NCI-H1092 treated with DMSO at 0.1 percent for 48 hours (cell line): ENCODE data around the gene RPL36A.

Experiments
- DNase-seq: peaks from one replicate; lab custom pipeline; 2025; lab: John Stamatoyannopoulos, UW

Gene RPL36A

DNA sequence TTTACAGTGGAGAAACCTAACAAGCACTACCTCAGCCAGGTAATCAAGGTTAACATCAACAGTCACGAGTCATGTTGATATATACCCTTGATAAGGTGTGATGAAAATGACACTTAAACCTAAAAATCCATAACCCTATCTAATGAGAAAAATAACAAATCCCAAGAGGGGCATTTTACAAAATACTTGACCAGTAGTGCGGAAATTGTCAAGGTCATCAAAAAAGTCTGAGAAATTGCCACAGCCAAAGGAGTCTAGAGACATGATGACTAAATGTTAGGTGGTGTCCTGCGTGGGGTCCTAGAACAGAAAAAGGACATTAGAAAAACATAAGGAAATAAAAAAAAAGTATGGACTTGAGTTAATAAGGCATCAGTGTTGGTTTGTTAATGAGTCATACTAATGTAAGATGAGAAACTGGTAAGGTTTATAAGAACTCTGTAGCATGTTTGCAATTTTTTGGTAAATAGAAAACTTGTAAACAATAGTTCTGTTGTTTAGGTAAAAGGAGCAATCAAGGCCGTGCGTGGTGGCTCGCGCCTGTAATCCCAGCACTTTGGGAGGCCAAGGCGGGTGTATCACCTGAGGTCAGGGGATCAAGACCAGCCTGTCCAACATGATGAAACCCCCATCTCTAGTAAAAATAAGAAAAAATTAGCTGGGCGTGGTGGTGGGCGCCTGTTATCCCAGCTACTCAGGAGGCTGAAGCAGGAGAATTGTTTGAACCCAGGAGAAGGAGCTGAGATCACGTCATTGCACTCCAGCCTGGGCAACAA, 2.9 kb downstream of the RPL36A start:
- no peak for DNase-seq

DNA sequence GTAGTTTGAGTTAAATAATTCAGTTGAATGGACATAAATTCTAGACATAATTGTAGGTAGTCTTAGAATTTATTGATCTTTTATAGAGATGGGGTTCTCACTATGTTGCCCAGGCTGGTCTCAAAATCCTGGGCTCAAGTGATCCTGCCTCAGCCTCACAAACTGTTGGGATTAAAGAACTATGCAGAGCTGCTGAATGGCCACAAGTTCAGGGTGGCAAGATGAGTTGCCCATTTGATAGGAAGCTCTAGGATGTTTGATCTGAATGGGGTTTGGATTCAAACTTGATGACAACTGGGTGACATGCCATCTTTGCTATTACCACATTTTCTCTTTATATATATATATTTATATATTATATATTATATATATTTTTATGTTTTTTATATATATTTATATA, 3.6 kb downstream of the RPL36A start:
- DNase-seq: no peak

DNA sequence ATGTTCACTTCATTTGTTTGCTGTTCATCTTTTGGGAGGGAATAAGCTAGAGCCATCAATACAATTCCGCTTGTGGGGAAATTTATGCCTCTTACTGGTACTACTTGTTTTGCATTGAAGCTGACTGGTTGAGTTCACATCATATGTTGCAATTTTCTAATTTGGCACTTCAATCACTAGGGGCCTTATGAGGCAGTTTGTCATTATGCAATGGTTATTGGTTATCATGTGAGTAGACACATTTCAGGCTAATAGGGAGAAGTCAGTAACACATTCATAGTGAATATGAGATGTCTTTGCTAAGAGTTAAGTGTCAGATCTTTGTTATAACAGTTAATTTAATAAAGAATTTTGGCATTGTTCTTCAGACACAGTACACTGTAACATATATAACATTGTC, 5.0 kb downstream of the RPL36A start:
- DNase-seq: no peak

DNA sequence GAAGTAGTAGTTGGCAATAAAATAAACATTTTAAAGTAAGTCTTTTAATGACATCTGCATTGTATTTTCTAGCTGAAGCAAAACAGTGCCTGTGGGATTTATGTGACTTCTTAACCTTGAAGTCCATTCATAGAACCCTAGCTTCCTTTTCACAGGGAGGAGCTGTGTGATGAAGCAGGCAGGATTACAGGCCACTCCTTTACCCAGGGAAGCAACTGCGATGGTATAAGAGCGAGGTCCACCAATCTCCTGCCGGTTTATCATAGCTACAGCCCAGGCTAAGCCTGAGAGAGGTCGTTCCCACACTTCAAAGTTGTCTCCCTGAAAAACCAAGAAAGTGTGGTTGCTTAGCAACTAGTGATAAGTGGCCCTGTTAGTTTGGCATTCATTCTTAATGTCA, 7.0 kb downstream of the RPL36A start:
- DNase-seq: no peak

DNA sequence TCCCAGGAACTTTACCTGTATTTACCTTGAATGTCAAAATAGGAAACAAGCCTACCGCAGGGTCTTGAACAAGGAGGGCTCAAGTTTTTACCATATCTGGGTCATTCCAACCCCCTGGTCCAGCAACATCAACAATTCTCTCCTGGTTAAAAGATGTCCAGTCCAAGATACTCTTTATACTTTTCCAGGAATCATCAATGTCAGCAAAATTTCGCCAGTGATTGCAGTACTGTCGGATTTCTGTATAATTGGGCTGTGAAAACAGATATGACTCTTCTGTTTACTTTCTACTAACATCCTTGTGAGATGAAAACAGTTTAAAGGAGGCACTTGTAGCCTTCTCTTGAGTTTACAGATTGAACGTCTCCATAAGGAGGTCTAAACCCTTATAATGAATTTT, 7.9 kb downstream of the RPL36A start:
- DNase-seq: no peak

DNA sequence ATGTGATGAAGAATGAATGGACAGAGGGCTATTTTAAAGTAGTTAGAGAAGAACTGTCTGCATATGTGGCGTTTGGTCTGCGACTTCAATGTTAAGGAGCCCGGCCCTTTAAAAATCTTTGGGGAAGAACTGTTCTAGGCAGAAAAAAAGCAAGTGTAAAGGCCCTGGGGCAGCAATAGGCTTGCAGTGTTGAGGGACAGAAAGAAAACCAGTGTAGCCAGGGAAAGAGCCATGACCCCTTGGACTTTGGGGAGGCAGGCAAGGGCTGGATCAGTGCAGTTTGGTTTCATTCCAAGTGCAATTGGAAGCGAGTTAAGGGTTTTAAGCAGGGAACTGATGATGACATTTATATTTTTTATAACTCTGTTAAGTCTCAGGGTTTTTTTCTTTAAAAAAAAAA, 9.0 kb downstream of the RPL36A start:
- no peak for DNase-seq

DNA sequence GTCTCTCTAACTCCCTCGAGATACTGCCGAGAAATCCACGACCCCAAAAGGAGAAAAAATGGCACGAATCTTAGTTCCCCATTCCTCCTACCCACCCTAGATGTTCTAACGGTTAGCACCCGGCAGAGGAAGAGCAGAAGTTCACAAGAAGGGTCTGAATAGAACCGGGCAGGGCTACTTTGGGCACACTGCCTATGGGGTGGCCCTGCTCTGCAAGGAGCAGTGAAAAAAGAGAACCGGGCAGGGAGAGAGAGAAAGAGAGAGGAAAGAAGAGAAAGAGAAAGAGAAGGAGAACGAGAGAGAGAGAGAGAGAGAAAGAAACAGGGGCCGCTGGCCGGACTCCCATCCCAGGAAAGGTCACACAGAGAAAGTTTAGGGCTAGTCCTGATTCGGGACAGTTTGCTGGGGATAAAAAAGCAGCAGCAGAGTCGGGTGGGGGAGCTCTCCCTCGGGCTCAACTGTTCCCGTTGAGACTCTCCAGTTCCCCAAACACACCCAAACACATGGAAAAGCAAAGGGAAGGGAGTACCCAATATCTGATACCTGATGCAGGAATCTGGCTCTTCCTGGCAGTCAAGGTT, 16.4 kb downstream of the RPL36A start:
- DNase-seq: no peak

DNA sequence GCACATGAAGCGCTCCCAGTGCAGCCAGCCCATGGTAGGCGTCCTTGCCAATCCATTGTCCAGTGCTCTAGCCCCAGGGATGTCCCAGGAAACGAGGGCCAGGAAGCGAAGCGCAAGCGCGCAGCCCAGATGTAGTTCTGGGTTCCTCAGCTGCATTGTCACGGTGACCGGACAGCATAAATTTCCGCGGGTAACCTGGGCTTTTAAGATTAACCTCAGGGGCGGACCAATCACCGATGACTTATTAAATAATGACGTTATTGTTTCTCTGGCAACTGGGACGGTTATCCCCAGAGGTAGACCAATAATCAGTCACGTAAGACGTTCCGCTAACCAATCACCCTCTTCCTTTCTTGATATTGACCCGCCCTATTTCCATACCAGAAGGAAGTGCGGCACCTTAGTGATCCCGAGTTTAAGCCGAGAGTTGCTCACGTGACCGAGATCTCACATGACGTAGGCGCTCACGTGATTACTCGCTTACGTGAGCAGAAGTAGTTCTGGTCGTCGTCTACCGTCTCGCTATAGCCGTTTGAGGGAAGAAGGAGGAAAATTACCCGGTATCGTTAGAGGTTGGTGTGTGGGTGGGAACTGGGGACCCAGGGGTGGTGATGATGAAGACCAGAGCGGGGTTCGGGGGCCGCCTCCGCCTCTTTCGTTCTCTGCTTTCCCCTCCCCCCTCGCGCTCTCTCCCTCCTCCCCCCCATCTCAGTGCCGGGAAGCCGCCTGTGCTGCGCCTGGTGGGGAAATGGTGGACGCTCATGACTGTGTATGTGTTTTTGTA, 17.1 kb downstream of the RPL36A start, which contains the start of the genes GLA and HNRNPH2:
Gene GLA (minus strand): TSS at position 178 of the 784 bp plus-strand sequence. CDS start 22 bp downstream, at position 156.
Gene HNRNPH2 (plus strand): TSS at position 475 of the 784 bp plus-strand sequence. CDS start 3,767 bp downstream, outside the sequence.
- DNase-seq: peak; percentile 99

DNA sequence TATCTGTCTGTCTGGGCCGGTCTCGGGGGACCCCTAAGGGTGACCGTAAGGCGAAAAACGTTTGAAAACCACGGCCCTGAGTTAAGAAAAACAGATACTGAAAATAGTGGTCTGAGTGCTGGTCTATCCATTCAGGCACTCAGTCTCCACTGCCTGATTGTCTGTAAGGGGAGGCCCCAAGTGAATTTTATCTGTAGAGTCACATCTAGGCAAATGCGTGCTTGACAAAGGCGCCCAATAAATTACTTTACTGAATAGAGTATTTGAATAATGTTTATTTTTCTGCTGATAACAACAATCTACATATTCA, 17.7 kb downstream of the RPL36A start:
- DNase-seq: no peak

DNA sequence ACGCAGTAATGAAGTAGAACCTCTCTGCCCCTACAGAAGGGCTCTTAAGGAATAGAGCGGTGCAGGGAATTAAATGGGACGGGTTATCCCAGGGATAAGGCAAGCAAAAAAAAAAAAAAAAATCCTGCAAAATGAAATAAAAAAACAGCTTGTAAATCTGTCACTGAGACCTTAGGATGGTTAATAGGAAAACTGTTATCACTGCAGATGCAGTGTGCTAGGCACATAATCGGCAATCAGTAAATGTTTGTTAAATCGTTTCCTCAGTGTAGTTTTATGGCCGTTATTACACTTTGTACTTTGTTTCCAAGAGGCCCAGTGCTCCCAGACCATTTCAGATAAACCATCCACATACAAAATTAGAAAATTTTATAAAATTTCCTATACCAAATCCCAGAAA, 18.2 kb downstream of the RPL36A start:
- no peak for DNase-seq

DNA sequence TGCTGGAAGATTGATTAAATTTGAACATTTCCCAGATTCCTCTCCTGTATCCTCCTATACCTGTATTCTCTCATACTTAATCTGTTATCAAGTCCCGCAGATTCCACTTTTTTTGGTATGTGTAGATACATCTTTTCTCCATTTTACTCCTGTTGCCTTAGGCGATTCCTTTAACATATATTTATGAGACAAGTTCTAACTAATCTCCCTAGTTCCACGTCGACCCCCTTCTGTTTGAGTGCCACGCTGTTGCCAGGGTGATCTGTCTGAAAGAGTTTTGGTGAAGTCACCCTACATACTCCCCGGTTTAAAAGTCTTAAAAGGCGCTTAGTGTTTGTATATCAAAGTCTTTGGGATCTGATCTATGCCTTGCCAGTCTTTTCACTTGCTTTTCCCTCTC, 19.6 kb downstream of the RPL36A start:
- no peak for DNase-seq

DNA sequence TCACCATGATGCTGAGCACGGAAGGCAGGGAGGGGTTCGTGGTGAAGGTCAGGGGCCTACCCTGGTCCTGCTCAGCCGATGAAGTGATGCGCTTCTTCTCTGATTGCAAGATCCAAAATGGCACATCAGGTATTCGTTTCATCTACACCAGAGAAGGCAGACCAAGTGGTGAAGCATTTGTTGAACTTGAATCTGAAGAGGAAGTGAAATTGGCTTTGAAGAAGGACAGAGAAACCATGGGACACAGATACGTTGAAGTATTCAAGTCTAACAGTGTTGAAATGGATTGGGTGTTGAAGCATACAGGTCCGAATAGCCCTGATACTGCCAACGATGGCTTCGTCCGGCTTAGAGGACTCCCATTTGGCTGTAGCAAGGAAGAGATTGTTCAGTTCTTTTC, 21.2 kb downstream of the RPL36A start:
- no peak for DNase-seq

DNA sequence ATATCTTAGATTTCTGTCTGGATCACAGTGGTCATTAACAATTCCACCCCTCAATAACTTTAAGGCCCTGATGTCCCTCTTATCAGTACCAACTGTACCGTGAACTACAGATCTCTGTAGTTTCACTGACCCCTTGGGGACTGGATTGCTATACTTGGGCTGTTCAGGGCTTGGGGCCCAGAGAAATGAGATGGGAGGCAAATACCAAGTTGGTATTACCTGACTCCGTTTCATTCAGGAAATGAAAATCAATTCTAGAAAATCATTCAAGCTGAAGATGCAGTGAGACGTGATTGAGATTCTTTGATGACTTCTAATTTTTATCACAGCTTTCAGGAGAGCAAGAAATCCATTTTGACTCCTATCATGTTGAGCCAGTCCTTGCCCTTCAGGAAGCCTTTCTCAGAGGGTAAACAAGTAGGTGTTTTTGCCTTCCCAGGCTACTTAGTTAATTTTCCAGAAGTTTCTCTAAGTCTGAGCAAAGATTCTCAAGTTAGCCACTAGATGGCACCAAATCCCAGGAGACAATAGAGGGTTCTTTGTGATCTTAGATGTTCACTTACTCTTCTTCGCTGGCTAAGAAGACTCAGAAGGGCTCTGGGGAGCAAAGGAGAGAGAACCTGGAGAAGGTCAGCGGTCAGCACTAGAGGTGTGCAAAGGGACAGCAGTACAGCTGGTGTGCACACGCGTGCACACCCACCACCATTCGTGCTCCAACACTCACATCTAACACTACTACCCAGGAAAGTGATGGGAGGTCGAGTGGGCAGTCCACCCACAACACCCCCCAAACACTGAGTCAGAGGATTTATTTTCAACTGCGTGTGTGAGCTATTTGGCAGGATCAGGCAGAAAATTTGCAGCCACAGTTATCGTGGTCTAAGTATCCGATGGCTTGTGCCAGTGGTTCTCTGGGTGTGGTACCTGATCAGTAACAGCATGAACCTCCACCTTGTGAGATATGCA, 24.7 kb downstream of the RPL36A start:
- DNase-seq: peak; percentile 34

DNA sequence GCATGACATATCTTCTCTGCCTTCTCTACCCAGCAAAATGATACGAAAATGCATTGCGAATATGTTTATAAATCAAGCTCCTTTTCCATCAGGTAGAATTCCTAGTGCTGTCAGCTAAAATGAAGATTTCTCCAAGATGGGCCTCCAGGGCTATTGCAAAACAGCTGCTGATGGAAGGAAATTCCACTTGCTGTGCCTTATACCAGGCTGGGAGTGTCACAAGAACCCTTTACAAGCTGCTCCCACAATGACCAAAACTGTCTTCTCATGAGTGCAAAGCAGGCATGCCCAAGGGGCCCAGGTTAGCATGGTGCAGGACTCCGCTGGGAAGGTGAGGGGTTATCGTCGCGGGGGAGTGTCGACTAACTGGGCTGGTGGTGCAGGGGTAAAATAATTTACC, 25.9 kb downstream of the RPL36A start:
- DNase-seq: no peak

DNA sequence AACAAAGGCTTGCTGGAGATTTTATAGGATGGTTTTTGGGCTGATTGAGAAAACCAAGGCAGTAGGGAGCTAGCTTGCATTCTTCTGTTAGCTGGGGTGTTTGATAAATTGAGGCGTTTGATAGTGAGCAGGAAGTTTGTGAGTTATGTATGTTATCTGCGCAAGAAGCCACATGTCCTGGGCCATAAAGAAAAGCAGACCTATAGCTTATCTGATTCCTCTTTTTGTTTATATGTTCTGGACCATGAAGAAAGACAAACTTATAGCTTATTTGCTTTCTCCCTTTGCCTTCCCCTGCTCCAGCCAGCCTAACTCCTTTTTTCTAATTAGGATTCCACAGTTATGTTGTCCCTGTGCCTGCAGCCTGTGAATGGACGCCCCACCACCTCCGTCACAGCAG, 26.4 kb downstream of the RPL36A start:
- DNase-seq: no peak

DNA sequence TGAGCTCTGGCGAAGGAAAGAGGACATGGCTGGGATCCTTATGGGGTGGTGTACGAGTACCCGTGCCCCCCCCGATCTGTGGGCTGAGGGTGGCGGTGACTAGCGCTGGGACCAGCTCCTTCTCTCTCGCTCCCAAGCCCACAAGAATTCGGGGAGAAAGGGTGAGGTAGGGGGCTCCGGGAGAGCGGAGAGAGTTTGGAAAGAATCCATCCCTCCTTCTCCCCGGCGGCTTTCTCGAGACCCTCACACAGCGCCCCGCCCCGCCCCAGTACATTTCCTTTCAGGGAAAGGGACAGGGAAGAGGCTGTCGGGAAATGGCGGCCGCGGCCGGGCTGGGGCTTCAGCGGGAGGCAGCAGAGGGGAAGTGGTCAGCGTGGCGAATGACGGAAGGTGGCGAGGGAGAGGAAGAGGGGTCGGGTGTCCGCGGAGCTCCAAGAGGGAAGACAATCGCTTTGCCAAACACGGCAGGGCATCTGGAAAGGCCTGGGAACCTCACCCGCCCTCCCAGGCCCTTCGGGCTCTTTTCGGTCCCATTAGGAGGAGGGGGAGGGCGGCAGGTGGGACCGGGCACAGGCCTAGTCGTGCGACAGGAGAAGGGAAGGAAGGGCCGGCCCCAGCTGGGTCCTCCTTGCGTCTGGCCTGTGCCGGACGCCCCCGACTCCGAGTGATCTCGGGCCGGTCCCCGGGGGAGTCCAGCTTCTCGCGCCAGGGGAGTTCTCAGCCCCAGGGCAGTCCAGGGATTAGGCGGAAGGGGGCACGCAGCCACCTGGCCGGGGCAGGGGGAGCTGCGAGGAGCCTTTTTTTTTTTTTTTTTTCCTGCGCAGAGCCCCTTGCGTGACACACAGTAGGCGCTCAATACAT, 27.4 kb downstream of the RPL36A start:
- DNase-seq: peak; percentile 66

DNA sequence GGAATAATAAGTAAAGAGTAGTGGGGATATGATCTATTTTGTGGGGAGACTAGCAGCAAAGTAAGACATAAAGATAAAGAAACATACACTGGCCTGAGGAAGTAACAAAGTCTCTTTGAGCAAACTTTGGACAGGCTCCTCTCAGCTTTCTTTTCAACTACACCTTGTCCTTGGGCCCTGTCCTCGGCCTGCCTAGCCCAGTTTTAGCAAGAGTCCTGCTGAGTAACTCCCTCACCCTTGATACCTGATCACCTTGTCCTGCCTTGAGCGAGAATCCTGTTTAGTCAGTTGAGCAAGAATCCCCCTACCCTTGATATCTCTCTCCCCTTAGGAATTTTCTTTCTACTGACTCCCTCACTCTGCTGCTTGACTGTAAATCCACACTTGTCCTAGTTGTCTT, 28.7 kb downstream of the RPL36A start:
- no peak for DNase-seq

DNA sequence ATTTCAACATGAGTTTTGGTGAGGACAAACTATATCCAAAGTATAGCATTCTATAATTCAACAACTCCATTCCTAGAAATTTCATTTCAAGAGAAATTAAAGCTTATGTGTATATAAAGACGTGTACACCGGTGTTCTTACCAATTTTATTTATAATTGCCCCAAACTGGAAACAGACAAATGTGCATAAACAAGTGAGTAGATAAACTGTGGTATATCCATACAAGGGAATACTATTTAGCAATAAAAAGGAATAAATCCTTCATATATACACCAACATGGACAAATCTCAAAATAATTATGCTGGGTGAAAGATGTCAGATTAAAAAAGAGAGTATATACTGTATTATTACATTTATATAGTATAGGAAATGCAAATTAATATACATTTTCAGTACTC, 37.1 kb downstream of the RPL36A start:
- DNase-seq: no peak

DNA sequence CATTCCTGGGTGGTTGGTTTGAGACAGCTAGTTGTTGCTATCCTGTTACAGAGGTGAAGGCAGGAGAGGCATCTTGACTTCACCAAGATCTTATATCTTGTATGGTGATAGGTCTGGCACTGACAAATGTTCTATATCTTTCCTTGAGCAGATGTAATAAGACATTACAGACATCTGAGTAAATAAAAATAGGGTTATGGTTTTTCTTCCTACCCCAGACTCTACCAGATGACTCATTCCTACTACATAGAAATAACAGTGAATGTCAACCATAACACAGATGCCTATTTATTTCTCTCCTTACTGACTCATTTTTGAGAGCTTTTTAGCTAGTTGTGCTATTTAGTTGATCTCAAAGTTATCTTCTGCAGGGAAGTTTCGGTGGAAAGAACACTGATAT, 39.1 kb downstream of the RPL36A start:
- no peak for DNase-seq

DNA sequence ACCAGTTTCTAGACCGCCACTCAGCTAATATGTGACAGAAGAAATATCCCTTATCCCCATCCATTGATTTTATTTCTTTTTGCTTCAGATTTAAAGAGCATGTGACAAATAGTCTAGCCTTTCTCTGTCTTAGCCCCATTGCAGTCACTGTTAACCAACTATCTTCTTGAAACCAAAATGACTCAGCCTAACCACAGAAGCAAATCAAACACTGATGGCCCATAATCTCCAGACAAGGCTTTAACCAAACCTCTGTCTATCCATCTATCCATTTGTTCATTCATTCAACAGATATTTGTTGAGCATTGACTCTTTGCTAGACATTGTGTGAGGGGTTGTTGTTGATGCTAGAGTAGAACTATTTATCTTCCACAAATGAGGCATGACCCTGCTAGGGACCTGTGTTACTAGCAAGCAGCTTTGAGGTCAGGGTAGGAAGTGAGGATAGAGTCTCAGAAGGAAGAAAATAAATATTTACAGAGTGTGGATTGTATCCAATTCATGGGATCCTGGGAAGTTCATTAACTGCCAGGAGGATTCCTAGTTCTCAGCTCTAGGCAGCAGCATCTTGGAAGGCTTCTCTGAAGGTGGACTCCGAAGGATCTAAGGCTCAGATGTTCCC, 39.8 kb downstream of the RPL36A start:
- no peak for DNase-seq

DNA sequence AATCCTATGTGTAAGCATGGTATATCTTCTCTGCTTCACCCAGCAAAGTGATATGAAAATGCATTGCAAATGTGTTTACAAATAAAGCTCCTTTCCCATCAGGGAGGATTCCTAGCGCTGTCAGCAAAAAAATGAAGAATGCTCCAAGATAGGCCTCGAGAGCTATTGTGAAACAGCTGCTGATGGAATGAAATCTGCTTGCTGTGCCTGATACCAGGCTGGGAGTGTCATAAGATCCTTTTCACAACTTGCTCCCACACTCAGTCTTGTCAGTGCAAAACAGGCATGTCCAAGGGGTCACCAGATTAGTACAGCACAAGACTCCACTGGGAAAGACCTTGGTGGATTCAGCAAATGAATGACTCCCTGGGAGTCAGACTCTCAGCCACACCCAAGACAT, 51.3 kb downstream of the RPL36A start:
- DNase-seq: no peak
